Suprapubic skin (tissue), 4 donors: ENCODE data around the gene CCNT2. TPM values are rescaled to one million over a fixed set of nuclear protein-coding genes. Genes with fewer than 3 reads are reported as not detected.

Source experiments
- DNase-seq, 2 donors: peaks; one replicate each; pipeline ENCODE4 v3.0.0-alpha.2; 2019; ENCODE audit warnings: low spot score in 2 of 2
- H3K27ac ChIP-seq: fragments of 200-600 bp; sonication (generic); one replicate; pipeline ENCODE4 v1.5.1; 2019
- H3K27me3 ChIP-seq: fragments of 200-600 bp; sonication (generic); one replicate; pipeline ENCODE4 v1.5.1; 2019
- H3K36me3 ChIP-seq: fragments of 200-600 bp; sonication (generic); one replicate; pipeline ENCODE4 v1.5.1; 2019
- H3K4me1 ChIP-seq: fragments of 200-600 bp; sonication (generic); one replicate; pipeline ENCODE4 v1.5.1; 2019
- H3K4me3 ChIP-seq: fragments of 200-600 bp; sonication (generic); one replicate; pipeline ENCODE4 v1.5.1; 2019; ENCODE audit warnings: mild to moderate bottlenecking
- H3K9me3 ChIP-seq: fragments of 200-600 bp; sonication (generic); one replicate; pipeline ENCODE4 v1.5.1; 2019
- CTCF ChIP-seq, 2 donors: fragments of 200-600 bp in 1 of 2; fragments of 450-650 bp in 1 of 2; sonication (generic) in 1 of 2; IDR thresholded peaks; one replicate each; pipeline ENCODE4 v1.5.1; 2016 to 2019; ENCODE audit warnings: antibody characterized with exemption in 2 of 2, mild to moderate bottlenecking in 1 of 2, moderate library complexity in 1 of 2
- EP300 ChIP-seq: sonication (generic); formaldehyde crosslinking; IDR thresholded peaks from one replicate; pipeline ENCODE4 v1.6.1; 2017; ENCODE audit warnings: antibody characterized with exemption
- POLR2A ChIP-seq, 2 donors: fragments of 450-650 bp; IDR thresholded peaks; one replicate each; pipeline ENCODE4 v1.6.1; 2017; ENCODE audit warnings: antibody characterized with exemption in 2 of 2, mild to moderate bottlenecking in 2 of 2, moderate library complexity in 2 of 2
- POLR2AphosphoS5 ChIP-seq, 3 donors: sonication (generic); formaldehyde crosslinking; IDR thresholded peaks; one replicate each; pipeline ENCODE4 v1.6.1; 2017; ENCODE audit warnings: antibody characterized with exemption in 3 of 3
- whole genome bisulfite sequencing: methylation state at CpG from one replicate; pipeline ENCODE4 v1.1.5; 2018; 5-methylcytosine and 5-hydroxymethylcytosine counted together
- total RNA-seq, 4 donors: library from RNA; depleted of rRNA; stranded (reverse); fragments of >200 nt; gene quantifications; one replicate each; pipeline ENCODE4 v1.1.0, GENCODE V29; 2016

CCNT2 gene
- total RNA-seq, 4 donors from 2014 or later = 24.0 to 55.8 (median 33.0) TPM

- Histone ChIP-seq H3K4me1 (no peaks in the 10 kb centered on the region), H3K27ac (no peak overlapping the region), H3K36me3 (peaks cover 74% of the 10 kb centered on the region), H3K27me3 (no peaks in the 10 kb centered on the region), H3K9me3 (no peaks in the 10 kb centered on the region), H3K4me3 (no peak overlapping the region)
- DNase-seq = no peak
- WGBS = 90% methylated on average over 7 of the region's 7 CpGs
- no peak for TF ChIP-seq CTCF (IDR thresholded peaks at IDR 0.05)
- TF ChIP-seq EP300 = no peak
- TF ChIP-seq POLR2A (IDR thresholded peaks at IDR 0.05) = no peak
- no peak for TF ChIP-seq POLR2AphosphoS5 (IDR thresholded peaks at IDR 0.05)
These were observed 31.5 kb downstream of the CCNT2 start for GRCh38 chr2:134949981-134950708.

- DNase-seq = no peak
- 86% methylated on average over 2 of the region's 2 CpGs for WGBS
- no peak for TF ChIP-seq POLR2AphosphoS5 (IDR thresholded peaks at IDR 0.05)
- no peak for TF ChIP-seq EP300
- TF ChIP-seq CTCF (IDR thresholded peaks at IDR 0.05) = no peak
- TF ChIP-seq POLR2A (IDR thresholded peaks at IDR 0.05) = no peak
- H3K36me3 ChIP-seq = peaks cover 74% of the 10 kb centered on the region
- H3K4me3 ChIP-seq = no peak overlapping the region
- H3K27me3 ChIP-seq = no peaks in the 10 kb centered on the region
- H3K9me3 ChIP-seq = no peaks in the 10 kb centered on the region
- no peak overlapping the region for H3K27ac ChIP-seq
- H3K4me1 ChIP-seq = no peaks in the 10 kb centered on the region
These were observed 32.3 kb downstream of the CCNT2 start for GRCh38 chr2:134950886-134951285.

GRCh38 chr2:134952608-134953007 lies 34.0 kb downstream of the CCNT2 start:
- Histone ChIP-seq H3K9me3 (no peaks in the 10 kb centered on the region), H3K4me1 (no peaks in the 10 kb centered on the region), H3K36me3 (peaks cover 77% of the 10 kb centered on the region), H3K27me3 (no peaks in the 10 kb centered on the region), H3K27ac (no peak overlapping the region), H3K4me3 (no peak overlapping the region)
- no peak for DNase-seq
- no peak for TF ChIP-seq EP300
- TF ChIP-seq CTCF (IDR thresholded peaks at IDR 0.05) = no peak
- TF ChIP-seq POLR2A (IDR thresholded peaks at IDR 0.05) = no peak
- TF ChIP-seq POLR2AphosphoS5 (IDR thresholded peaks at IDR 0.05) = no peak
- WGBS = 96% methylated on average over 3 of the region's 3 CpGs

DNA sequence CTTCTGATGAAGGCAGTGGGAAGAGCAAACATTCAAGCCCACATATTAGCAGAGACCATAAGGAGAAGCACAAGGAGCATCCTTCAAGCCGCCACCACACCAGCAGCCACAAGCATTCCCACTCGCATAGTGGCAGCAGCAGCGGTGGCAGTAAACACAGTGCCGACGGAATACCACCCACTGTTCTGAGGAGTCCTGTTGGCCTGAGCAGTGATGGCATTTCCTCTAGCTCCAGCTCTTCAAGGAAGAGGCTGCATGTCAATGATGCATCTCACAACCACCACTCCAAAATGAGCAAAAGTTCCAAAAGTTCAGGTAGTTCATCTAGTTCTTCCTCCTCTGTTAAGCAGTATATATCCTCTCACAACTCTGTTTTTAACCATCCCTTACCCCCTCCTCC lies 35.4 kb downstream of the CCNT2 start:
- no peak for TF ChIP-seq CTCF (IDR thresholded peaks at IDR 0.05)
- TF ChIP-seq POLR2A (IDR thresholded peaks at IDR 0.05) = no peak
- TF ChIP-seq POLR2AphosphoS5 (IDR thresholded peaks at IDR 0.05) = no peak
- no peak for TF ChIP-seq EP300
- H3K4me3 ChIP-seq = no peak overlapping the region
- H3K36me3 ChIP-seq = peaks cover 63% of the 10 kb centered on the region
- H3K4me1 ChIP-seq = no peaks in the 10 kb centered on the region
- no peaks in the 10 kb centered on the region for H3K9me3 ChIP-seq
- no peaks in the 10 kb centered on the region for H3K27me3 ChIP-seq
- H3K27ac ChIP-seq = no peak overlapping the region
- WGBS = 97% methylated on average over 5 of the region's 5 CpGs
- no peak for DNase-seq

DNA sequence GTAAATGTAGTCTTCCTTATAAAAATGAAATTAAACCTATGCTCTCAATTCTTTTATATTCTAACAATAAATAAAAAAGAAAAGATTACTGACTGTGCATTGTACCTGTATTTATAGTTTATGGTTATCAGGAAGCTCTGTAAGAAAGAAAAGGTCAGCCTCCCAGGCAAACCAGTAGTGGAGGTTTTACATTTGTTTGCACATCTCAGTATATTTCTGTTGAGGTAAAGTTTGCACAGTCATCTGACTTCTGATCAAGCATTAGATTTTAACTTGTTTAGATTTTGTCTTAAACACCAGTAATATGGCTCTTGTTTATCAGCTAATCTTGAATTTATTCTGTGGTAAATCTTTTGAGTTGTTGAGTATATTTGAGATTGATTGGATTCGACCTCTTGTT lies 37.1 kb downstream of the CCNT2 start:
- no peak overlapping the region for H3K4me3 ChIP-seq
- no peak overlapping the region for H3K27ac ChIP-seq
- DNase-seq = no peak
- TF ChIP-seq EP300 (no peak), POLR2A (IDR thresholded peaks at IDR 0.05) (no peak), POLR2AphosphoS5 (IDR thresholded peaks at IDR 0.05) (no peak), CTCF (IDR thresholded peaks at IDR 0.05) (no peak)
- H3K9me3 ChIP-seq = no peaks in the 10 kb centered on the region
- peaks cover 47% of the 10 kb centered on the region for H3K36me3 ChIP-seq
- H3K4me1 ChIP-seq = no peaks in the 10 kb centered on the region
- H3K27me3 ChIP-seq = no peaks in the 10 kb centered on the region
- 36% methylated on average over 1 of the region's 1 CpG for WGBS
